ENCODE measurements around the gene FGFBP1.

- TF ChIP-seq CTCF (IDR thresholded peaks at IDR 0.05; ENCODE audit: extremely low read depth in 1 of 2, insufficient read depth in 1 of 2, low read depth in 1 of 2, low read length in 2 of 2) (no peak), EZH2 (IDR thresholded peaks at IDR 0.05; ENCODE audit: borderline replicate concordance, low read depth, low read length, severe bottlenecking) (no peak), MAX (IDR thresholded peaks at IDR 0.05; ENCODE audit: insufficient read depth, insufficient read length) (no peak), JUN (IDR thresholded peaks at IDR 0.05; ENCODE audit: borderline replicate concordance, insufficient read depth, insufficient read length, low read depth) (no peak), POLR2AphosphoS5 (IDR thresholded peaks at IDR 0.05; ENCODE audit: insufficient read depth, low read depth, low read length) (no peak)
Observed at GRCh38 chr4:15948826-15949225, 10.3 kb upstream of the FGFBP1 start.
